ENCODE results near the gene NELFCD.

Gene NELFCD

GRCh38 chr20:58993332-58994248 is 12.5 kb downstream of the NELFCD start:
- no peak for FAIRE-seq
- no peak for DNase-seq (ENCODE audit: low spot score)

GRCh38 chr20:58994390-58995159 is 13.5 kb downstream of the NELFCD start:
- DNase-seq (ENCODE audit: low spot score), result no peak
- no peak for FAIRE-seq

GRCh38 chr20:58995461-58996225 is 14.6 kb downstream of the NELFCD start:
- no peak for FAIRE-seq
- no peak for DNase-seq (ENCODE audit: low spot score)

GRCh38 chr20:58996226-58996611 is 15.2 kb downstream of the NELFCD start:
- DNase-seq (ENCODE audit: low spot score) (no peak), FAIRE-seq (no peak)

GRCh38 chr20:58997141-58997770 is 16.2 kb downstream of the NELFCD start:
- FAIRE-seq, result no peak

GRCh38 chr20:58998656-58999055 is 17.6 kb downstream of the NELFCD start:
- FAIRE-seq (no peak), DNase-seq (ENCODE audit: low spot score) (no peak)

More at GRCh38 chr20:58997141-58997770, 16.2 kb downstream of the NELFCD start:
- no peak for DNase-seq (ENCODE audit: low spot score)

- DNase-seq (ENCODE audit: low spot score) (no peak), FAIRE-seq (no peak)
These were observed 19.3 kb downstream of the NELFCD start for GRCh38 chr20:59000326-59000725.

GRCh38 chr20:59001068-59001448 is 20.0 kb downstream of the NELFCD start:
- DNase-seq (ENCODE audit: low spot score) (no peak), FAIRE-seq (no peak)

GRCh38 chr20:59001449-59002171 is 20.6 kb downstream of the NELFCD start:
- DNase-seq (ENCODE audit: low spot score), result no peak
- no peak for FAIRE-seq

GRCh38 chr20:59002388-59002787 is 21.3 kb downstream of the NELFCD start:
- FAIRE-seq (no peak), DNase-seq (ENCODE audit: low spot score) (no peak)

GRCh38 chr20:59002874-59003399 is 21.9 kb downstream of the NELFCD start:
- FAIRE-seq (no peak), DNase-seq (ENCODE audit: low spot score) (no peak)

- no peak for FAIRE-seq
These were observed 22.9 kb downstream of the NELFCD start for GRCh38 chr20:59003836-59004492.

GRCh38 chr20:59004493-59004762 is 23.4 kb downstream of the NELFCD start:
- no peak for DNase-seq (ENCODE audit: low spot score)
- FAIRE-seq, result no peak

More at GRCh38 chr20:59003836-59004492, 22.9 kb downstream of the NELFCD start:
- DNase-seq (ENCODE audit: low spot score), result no peak

- FAIRE-seq (no peak), DNase-seq (ENCODE audit: low spot score) (no peak)
These were observed 23.9 kb downstream of the NELFCD start for GRCh38 chr20:59004763-59005522.

GRCh38 chr20:59005523-59006166 is 24.6 kb downstream of the NELFCD start:
- no peak for FAIRE-seq
- DNase-seq (ENCODE audit: low spot score), result no peak

- FAIRE-seq (no peak), DNase-seq (ENCODE audit: low spot score) (peak; percentile 60)
These were observed 25.3 kb downstream of the NELFCD start for GRCh38 chr20:59006167-59006863.

GRCh38 chr20:59006864-59007664 is 26.0 kb downstream of the NELFCD start, which contains the start of gene CTSZ:
Gene CTSZ, minus strand, starts transcription at chr20:59007254. Its CDS starts 126 bp downstream, at chr20:59007128.
- FAIRE-seq (no peak), DNase-seq (ENCODE audit: low spot score) (peak; percentile 91)
